ENCODE measurements around the gene MPHOSPH9. TPM values are rescaled to one million over a fixed set of nuclear protein-coding genes. Genes with fewer than 3 reads are reported as not detected.
A peak's percentile ranks its signal among the peaks of the same experiment; 100 is the strongest.

The MPHOSPH9 gene
- total RNA-seq, 1 experiment from 2014 or later: 43.1 TPM

DNA sequence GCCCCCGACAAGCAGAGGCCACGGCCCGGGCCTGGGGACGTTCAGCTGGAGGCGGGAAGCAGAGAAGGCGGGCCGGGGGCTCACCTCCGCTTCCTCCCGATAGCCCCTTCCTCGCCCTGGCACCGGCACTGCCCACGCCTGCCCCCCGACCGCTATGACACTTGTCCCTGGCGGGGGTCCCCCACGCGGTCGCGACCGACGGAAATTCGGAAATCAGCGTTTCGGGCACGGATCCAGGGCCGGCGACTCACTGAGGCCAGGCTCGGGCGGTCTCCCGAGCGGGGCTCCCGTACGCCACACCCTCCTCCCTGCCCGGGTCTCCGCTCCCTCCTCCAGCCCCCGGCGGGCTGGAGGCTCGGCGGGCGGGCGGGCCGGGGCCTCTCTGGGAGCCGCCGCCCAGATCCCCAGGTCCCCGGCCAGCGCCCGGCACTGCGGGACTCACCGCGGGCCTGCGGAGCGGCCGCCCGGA lies 82.6 kb downstream of the MPHOSPH9 start:
- POLR2A ChIA-PET: interaction anchor here (0.5 to 0.6 kb wide), 6 partner anchors 10 to 434 kb away, joined by 3 to 7 read pairs (median 6); partner anchors contain the start of gene TMED2
- no peaks in the 10 kb centered on the region for H3K9me3 Mint-ChIP-seq (ENCODE audit: unreplicated experiment)
- CTCF ChIA-PET: interaction anchor here (0.6 kb wide), 2 partner anchors 8 to 107 kb away, joined by 3 read pairs; no protein-coding TSS in a partner anchor
- Histone ChIP-seq H3K27me3 (replicated peaks; ENCODE audit: control insufficient read depth, insufficient read depth, low read length) (no peaks in the 10 kb centered on the region), H3K4me1 (peaks cover 12% of the 10 kb centered on the region), H3K4me3 (ENCODE audit: low read depth, low read length) (peak overlapping the region; percentile 57), H3K9me3 (no peaks in the 10 kb centered on the region), H3K36me3 (ENCODE audit: control insufficient read depth, insufficient read depth, low read length) (no peaks in the 10 kb centered on the region)
- no peak for DNase-seq
- TF ChIP-seq, protein P1, sequence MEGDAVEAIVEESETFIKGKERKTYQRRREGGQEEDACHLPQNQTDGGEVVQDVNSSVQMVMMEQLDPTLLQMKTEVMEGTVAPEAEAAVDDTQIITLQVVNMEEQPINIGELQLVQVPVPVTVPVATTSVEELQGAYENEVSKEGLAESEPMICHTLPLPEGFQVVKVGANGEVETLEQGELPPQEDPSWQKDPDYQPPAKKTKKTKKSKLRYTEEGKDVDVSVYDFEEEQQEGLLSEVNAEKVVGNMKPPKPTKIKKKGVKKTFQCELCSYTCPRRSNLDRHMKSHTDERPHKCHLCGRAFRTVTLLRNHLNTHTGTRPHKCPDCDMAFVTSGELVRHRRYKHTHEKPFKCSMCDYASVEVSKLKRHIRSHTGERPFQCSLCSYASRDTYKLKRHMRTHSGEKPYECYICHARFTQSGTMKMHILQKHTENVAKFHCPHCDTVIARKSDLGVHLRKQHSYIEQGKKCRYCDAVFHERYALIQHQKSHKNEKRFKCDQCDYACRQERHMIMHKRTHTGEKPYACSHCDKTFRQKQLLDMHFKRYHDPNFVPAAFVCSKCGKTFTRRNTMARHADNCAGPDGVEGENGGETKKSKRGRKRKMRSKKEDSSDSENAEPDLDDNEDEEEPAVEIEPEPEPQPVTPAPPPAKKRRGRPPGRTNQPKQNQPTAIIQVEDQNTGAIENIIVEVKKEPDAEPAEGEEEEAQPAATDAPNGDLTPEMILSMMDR (IDR thresholded peaks at IDR 0.05; ENCODE audit: insufficient read depth in 1 of 2, low read depth in 1 of 2, low read length in 1 of 2, severe bottlenecking in 1 of 2, unreplicated experiment in 1 of 2): no peak
- peaks cover 8% of the 10 kb centered on the region for H3K4me1 Mint-ChIP-seq (ENCODE audit: low read depth, unreplicated experiment)
- peak overlapping the region; percentile 67 for H3K4me3 Mint-ChIP-seq (ENCODE audit: unreplicated experiment)
- no peaks in the 10 kb centered on the region for H3K27me3 Mint-ChIP-seq (ENCODE audit: insufficient read depth, unreplicated experiment)
- BruUV-seq (replicated peaks): no TSS peak
- intact Hi-C loops (cut with micrococcal nuclease; ENCODE audit: unreplicated experiment): loop anchor here (2.0 kb wide), 1 partner anchor 108 kb away; no protein-coding TSS in a partner anchor
- peak overlapping the region; percentile 3 for H3K27ac Mint-ChIP-seq (ENCODE audit: unreplicated experiment)
- H3K36me3 Mint-ChIP-seq (ENCODE audit: insufficient read depth, unreplicated experiment): peaks cover 14% of the 10 kb centered on the region

GRCh38 chr12:123149501-123150274 lies 83.3 kb downstream of the MPHOSPH9 start:
- Mint-ChIP-seq H3K27me3 (ENCODE audit: insufficient read depth, unreplicated experiment) (no peaks in the 10 kb centered on the region), H3K4me3 (ENCODE audit: unreplicated experiment) (peak overlapping the region; percentile 67), H3K27ac (ENCODE audit: unreplicated experiment) (peak overlapping the region; percentile 3), H3K4me1 (ENCODE audit: low read depth, unreplicated experiment) (peaks cover 8% of the 10 kb centered on the region), H3K36me3 (ENCODE audit: insufficient read depth, unreplicated experiment) (peaks cover 14% of the 10 kb centered on the region), H3K9me3 (ENCODE audit: unreplicated experiment) (no peaks in the 10 kb centered on the region)
- TF ChIP-seq, protein P1 (IDR thresholded peaks at IDR 0.05; ENCODE audit: insufficient read depth in 1 of 2, low read depth in 1 of 2, low read length in 1 of 2, severe bottlenecking in 1 of 2, unreplicated experiment in 1 of 2): no peak
- peak overlapping the region; percentile 57 for H3K4me3 ChIP-seq (ENCODE audit: low read depth, low read length)
- no peak for DNase-seq
- intact Hi-C loops (cut with micrococcal nuclease; ENCODE audit: unreplicated experiment): loop anchor here (2.0 to 10.0 kb wide), 3 partner anchors 55 to 165 kb away; partner anchors contain the start of gene ARL6IP4
- no peaks in the 10 kb centered on the region for H3K9me3 ChIP-seq
- H3K4me1 ChIP-seq: peaks cover 12% of the 10 kb centered on the region
- H3K36me3 ChIP-seq (ENCODE audit: control insufficient read depth, insufficient read depth, low read length): no peaks in the 10 kb centered on the region
- ChIA-PET CTCF (interaction anchor here (0.6 kb wide), 1 partner anchor 22 kb away, joined by 4 read pairs; no protein-coding TSS in a partner anchor), POLR2A (no interaction called here)
- TSS peak; percentile 6 for BruUV-seq (replicated peaks)
- no peaks in the 10 kb centered on the region for H3K27me3 ChIP-seq (replicated peaks; ENCODE audit: control insufficient read depth, insufficient read depth, low read length)

DNA sequence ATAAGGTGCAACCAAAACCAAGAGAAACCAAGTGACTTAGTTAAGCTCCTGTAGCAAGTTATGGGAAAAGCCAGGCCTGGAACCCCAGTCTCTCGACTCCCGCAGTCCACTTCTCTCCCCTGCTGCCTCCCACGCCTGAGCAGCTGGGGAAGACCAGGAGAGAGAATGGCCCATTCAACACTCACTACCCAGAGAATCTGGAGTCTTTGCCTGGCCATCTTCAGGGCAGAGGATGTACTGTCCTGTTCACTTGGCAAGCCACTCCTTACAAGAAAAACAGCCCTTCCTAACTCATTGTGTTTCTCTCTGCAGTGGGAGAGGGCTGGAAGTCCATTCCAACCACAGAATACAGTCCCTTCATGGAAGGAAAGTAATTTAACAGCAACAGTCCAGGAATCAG lies 83.9 kb downstream of the MPHOSPH9 start:
- intact Hi-C loops (cut with micrococcal nuclease; ENCODE audit: unreplicated experiment): loop anchor here (10.0 kb wide), 2 partner anchors 54 to 164 kb away; partner anchors contain the start of gene ARL6IP4
- no TSS peak for BruUV-seq (replicated peaks)

More for the DNA sequence above, 83.9 kb downstream of the MPHOSPH9 start:
- peaks cover 14% of the 10 kb centered on the region for H3K36me3 Mint-ChIP-seq (ENCODE audit: insufficient read depth, unreplicated experiment)
- H3K36me3 ChIP-seq (ENCODE audit: control insufficient read depth, insufficient read depth, low read length): no peaks in the 10 kb centered on the region
- H3K9me3 Mint-ChIP-seq (ENCODE audit: unreplicated experiment): no peaks in the 10 kb centered on the region
- no peak for DNase-seq
- H3K27ac Mint-ChIP-seq (ENCODE audit: unreplicated experiment): no peak overlapping the region
- H3K4me3 ChIP-seq (ENCODE audit: low read depth, low read length): no peak overlapping the region
- TF ChIP-seq, protein P1 (IDR thresholded peaks at IDR 0.05; ENCODE audit: insufficient read depth in 1 of 2, low read depth in 1 of 2, low read length in 1 of 2, severe bottlenecking in 1 of 2, unreplicated experiment in 1 of 2): no peak
- peaks cover 12% of the 10 kb centered on the region for H3K4me1 ChIP-seq
- peak overlapping the region; percentile 67 for H3K4me3 Mint-ChIP-seq (ENCODE audit: unreplicated experiment)
- H3K9me3 ChIP-seq: no peaks in the 10 kb centered on the region
- no peaks in the 10 kb centered on the region for H3K27me3 Mint-ChIP-seq (ENCODE audit: insufficient read depth, unreplicated experiment)
- H3K4me1 Mint-ChIP-seq (ENCODE audit: low read depth, unreplicated experiment): peaks cover 8% of the 10 kb centered on the region
- H3K27me3 ChIP-seq (replicated peaks; ENCODE audit: control insufficient read depth, insufficient read depth, low read length): no peaks in the 10 kb centered on the region
- POLR2A ChIA-PET: no interaction called here
- CTCF ChIA-PET: interaction anchor here (0.6 kb wide), 1 partner anchor 21 kb away, joined by 4 read pairs; no protein-coding TSS in a partner anchor
